Spleen (tissue), 11 donors: ENCODE results near the gene ELN. TPM values are rescaled to one million over a fixed set of nuclear protein-coding genes. Genes with fewer than 3 reads are reported as not detected.

Source experiments
- DNase-seq: peaks from one replicate; pipeline ENCODE4 v3.0.0-alpha.2; 2020
- H3K27ac ChIP-seq, 8 donors: fragments of 200-600 bp; sonication (generic) in 7 of 8; 1 replicate in 4 of 8; 2 replicates in 4 of 8; pipeline versions ENCODE4 v1.5.0 to v1.8.0; 2016 to 2021; ENCODE audit warnings: inconsistent platforms in 4 of 8, mild to moderate bottlenecking in 4 of 8, moderate library complexity in 1 of 8
- H3K27me3 ChIP-seq, 7 donors: fragments of 200-600 bp; sonication (generic) in 6 of 7; replicated peaks in 1 of 7; 1 replicate in 4 of 7; 2 replicates in 3 of 7; pipeline versions ENCODE4 v1.5.0 to v1.8.0; 2016 to 2021; ENCODE audit warnings: inconsistent platforms in 3 of 7, mild to moderate bottlenecking in 1 of 7
- H3K36me3 ChIP-seq, 6 donors: fragments of 200-600 bp; sonication (generic) in 5 of 6; 1 replicate in 4 of 6; 2 replicates in 2 of 6; pipeline versions ENCODE4 v1.5.0 to v1.8.0; 2016 to 2021; ENCODE audit warnings: inconsistent platforms in 2 of 6
- H3K4me1 ChIP-seq, 6 donors: fragments of 200-600 bp; sonication (generic) in 5 of 6; 1 replicate in 3 of 6; 2 replicates in 3 of 6; pipeline versions ENCODE4 v1.5.0 to v1.8.0; 2016 to 2021; ENCODE audit warnings: inconsistent platforms in 3 of 6
- H3K4me3 ChIP-seq, 8 donors: fragments of 200-600 bp; sonication (generic) in 7 of 8; 1 replicate in 4 of 8; 2 replicates in 4 of 8; pipeline versions ENCODE4 v1.5.0 to v1.8.0; 2016 to 2021; ENCODE audit warnings: inconsistent platforms in 4 of 8, mild to moderate bottlenecking in 4 of 8, moderate library complexity in 2 of 8
- H3K9me3 ChIP-seq, 8 donors: fragments of 200-600 bp; sonication (generic) in 7 of 8; 1 replicate in 4 of 8; 2 replicates in 4 of 8; pipeline versions ENCODE4 v1.5.0 to v1.8.0; 2016 to 2021; ENCODE audit warnings: inconsistent platforms in 4 of 8
- CTCF ChIP-seq, 11 experiments: fragments of 200-600 bp in 7 of 11; fragments of 450-650 bp in 4 of 11; sonication (generic) in 4 of 11; IDR thresholded peaks in 8 of 11; conservative IDR thresholded peaks in 3 of 11; 1 replicate in 7 of 11; 2 replicates in 4 of 11; pipeline versions ENCODE4 v1.4.0 to v1.8.0; 2016 to 2021; ENCODE audit warnings: antibody characterized with exemption in 11 of 11, inconsistent platforms in 4 of 11, mild to moderate bottlenecking in 1 of 11
- POLR2A ChIP-seq, 3 donors: fragments of 450-650 bp; IDR thresholded peaks; one replicate each; pipeline ENCODE4 v1.5.1; 2017; ENCODE audit warnings: antibody characterized with exemption in 3 of 3, mild to moderate bottlenecking in 1 of 3
- POLR2AphosphoS5 ChIP-seq, 3 donors: sonication (generic); formaldehyde crosslinking; IDR thresholded peaks; one replicate each; pipeline ENCODE4 v1.5.1; 2017; ENCODE audit warnings: antibody characterized with exemption in 3 of 3
- WGBS, 5 donors: extraction: QIAGEN DNeasy Blood & Tissue Kit in 3 of 5; methylation state at CpG; one replicate each; pipeline versions ENCODE4 v1.1.5 to v1.1.7; 2013 to 2018; 5-methylcytosine and 5-hydroxymethylcytosine counted together
- intact Hi-C: fragments of 100-400 bp; cut with DNase I; formaldehyde crosslinking; loops from one replicate; pipeline ENCODE4 v1.15.0; 2023; ENCODE audit warnings: low total_unique reads
- polyA plus RNA-seq, 3 donors: library from polyadenylated mRNA; stranded (reverse); fragments of 200-250 nt; gene quantifications; one replicate each; pipeline ENCODE4 v1.2.1, GENCODE V29; 2013
- total RNA-seq, 7 donors: library from RNA; depleted of rRNA in 3 of 7; stranded (reverse); fragments of >200 nt in 3 of 7; fragmentation: NEBNext Ultra II Directional in 4 of 7; extraction: Animal tissue kit (Norgen Biotek cat#: 25700) in 4 of 7; gene quantifications; one replicate each; pipeline versions ENCODE4 v1.1.0 to v1.2.1, GENCODE V29; 2016 to 2021
- donor health status: healthy with polysubstance abuse.
- donor health status: DM: no; HTN: no; CAD: no; lungs with moderate emphysema.
- donor health status: DM: no; HTN: no; CAD: no.
- donor health status: Bipolar disorder and iron deficiency.
- donor health status: healthy.
- donor health status: DM: no; HTN: no; CAD: no.
- donor health status: DM: yes; HTN: yes; CAD: no.

ELN gene
- total and polyA plus RNA-seq, 10 donors, result 11.1 to 94.7 (median 35.3) TPM

- Histone ChIP-seq H3K4me3 (no peak overlapping the region), H3K27ac (peak overlapping the region in 1 of 8 donors; percentile 13), H3K27me3 (peaks cover 0 to 8% (median 0%) of the 10 kb centered on the region in 7 donors), H3K9me3 (peaks cover 0 to 2% (median under 1%) of the 10 kb centered on the region in 8 donors), H3K4me1 (peaks cover 0 to 38% (median 10%) of the 10 kb centered on the region in 6 donors), H3K36me3 (no peaks in the 10 kb centered on the region)
- TF ChIP-seq POLR2A (IDR thresholded peaks at IDR 0.05), result no peak
- TF ChIP-seq POLR2AphosphoS5 (IDR thresholded peaks at IDR 0.05), result no peak
- no peak for TF ChIP-seq CTCF (IDR thresholded peaks at IDR 0.05 in 8 of 11, conservative IDR thresholded peaks at IDR 0.05 in 3 of 11)
- intact Hi-C loops, result no loop called here
- no peak for DNase-seq
- 91 to 95% (median 92%) methylated on average over 17 of the region's 17 CpGs for WGBS, 5 donors
These were observed 27.4 kb upstream of the ELN start for GRCh38 chr7:74000489-74001149.

- no peak for DNase-seq
- H3K9me3 ChIP-seq, result no peaks in the 10 kb centered on the region
- peaks cover 0 to 8% (median 0%) of the 10 kb centered on the region in 7 donors for H3K27me3 ChIP-seq
- H3K36me3 ChIP-seq, result no peaks in the 10 kb centered on the region
- WGBS, 5 donors, result 65 to 82% (median 68%) methylated on average over 4 of the region's 4 CpGs
- no peak overlapping the region for H3K4me3 ChIP-seq
- TF ChIP-seq POLR2A (IDR thresholded peaks at IDR 0.05), result no peak
- TF ChIP-seq CTCF (IDR thresholded peaks at IDR 0.05 in 8 of 11, conservative IDR thresholded peaks at IDR 0.05 in 3 of 11), result no peak
- no peak for TF ChIP-seq POLR2AphosphoS5 (IDR thresholded peaks at IDR 0.05)
- H3K27ac ChIP-seq, result peak overlapping the region in 1 of 8 donors; percentile 13
- intact Hi-C loops, result no loop called here
- H3K4me1 ChIP-seq, result peaks cover 0 to 38% (median 10%) of the 10 kb centered on the region in 6 donors
These were observed 26.9 kb upstream of the ELN start for GRCh38 chr7:74001150-74001494.

GRCh38 chr7:74002474-74003017, 25.4 kb upstream of the ELN start:
- intact Hi-C loops, result no loop called here
- H3K9me3 ChIP-seq, result no peaks in the 10 kb centered on the region
- H3K27ac ChIP-seq, result peak overlapping the region in 6 of 8 donors; percentile 9 to 75 (median 62)
- H3K4me3 ChIP-seq, result no peak overlapping the region
- H3K36me3 ChIP-seq, result no peaks in the 10 kb centered on the region
- DNase-seq, result peak; percentile 88
- whole genome bisulfite sequencing, 5 donors, result 10 to 22% (median 13%) methylated on average over 16 of the region's 16 CpGs
- H3K27me3 ChIP-seq, result peaks cover 0 to 8% (median 0%) of the 10 kb centered on the region in 7 donors
- peaks cover 0 to 38% (median 10%) of the 10 kb centered on the region in 6 donors for H3K4me1 ChIP-seq
- TF ChIP-seq CTCF (IDR thresholded peaks at IDR 0.05 in 8 of 11, conservative IDR thresholded peaks at IDR 0.05 in 3 of 11) (no peak), POLR2A (IDR thresholded peaks at IDR 0.05) (no peak), POLR2AphosphoS5 (IDR thresholded peaks at IDR 0.05) (peak; percentile 63 to 81 (median 75))

GRCh38 chr7:74003621-74004020, 24.4 kb upstream of the ELN start:
- H3K4me3 ChIP-seq, result no peak overlapping the region
- peak overlapping the region in 2 of 8 donors; percentile 73 to 75 for H3K27ac ChIP-seq
- 84 to 98% (median 89%) methylated on average over 8 of the region's 8 CpGs for WGBS, 5 donors
- TF ChIP-seq CTCF (IDR thresholded peaks at IDR 0.05 in 8 of 11, conservative IDR thresholded peaks at IDR 0.05 in 3 of 11), result no peak
- no peak for TF ChIP-seq POLR2AphosphoS5 (IDR thresholded peaks at IDR 0.05)
- no peak for TF ChIP-seq POLR2A (IDR thresholded peaks at IDR 0.05)
- intact Hi-C loops, result no loop called here
- no peaks in the 10 kb centered on the region for H3K9me3 ChIP-seq
- peaks cover 0 to 5% (median 0%) of the 10 kb centered on the region in 7 donors for H3K27me3 ChIP-seq
- H3K36me3 ChIP-seq, result no peaks in the 10 kb centered on the region
- H3K4me1 ChIP-seq, result peaks cover 0 to 38% (median 10%) of the 10 kb centered on the region in 6 donors
- DNase-seq, result no peak
